ENCODE measurements around the gene NEO1.

DNA sequence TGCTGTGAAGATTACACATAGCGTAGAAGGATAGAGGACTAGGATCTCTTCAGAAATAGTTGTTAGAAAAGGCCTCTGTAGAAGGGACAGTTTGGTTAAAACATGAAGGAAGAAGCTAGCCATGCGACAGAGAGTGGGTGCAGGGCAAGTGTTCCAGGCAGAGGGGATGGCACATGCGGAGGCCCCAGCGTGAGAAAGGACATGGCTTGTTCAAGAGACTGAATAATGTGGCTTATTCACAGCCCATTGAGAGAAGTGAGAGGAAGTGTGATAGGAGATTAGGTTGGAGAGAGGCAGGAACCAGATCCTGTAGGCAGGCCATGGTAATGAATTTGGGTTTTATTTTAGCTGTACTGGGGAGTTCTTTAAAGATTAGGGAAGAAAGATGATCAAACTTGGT, 56.4 kb downstream of the NEO1 start:
- TF ChIP-seq, protein P1, sequence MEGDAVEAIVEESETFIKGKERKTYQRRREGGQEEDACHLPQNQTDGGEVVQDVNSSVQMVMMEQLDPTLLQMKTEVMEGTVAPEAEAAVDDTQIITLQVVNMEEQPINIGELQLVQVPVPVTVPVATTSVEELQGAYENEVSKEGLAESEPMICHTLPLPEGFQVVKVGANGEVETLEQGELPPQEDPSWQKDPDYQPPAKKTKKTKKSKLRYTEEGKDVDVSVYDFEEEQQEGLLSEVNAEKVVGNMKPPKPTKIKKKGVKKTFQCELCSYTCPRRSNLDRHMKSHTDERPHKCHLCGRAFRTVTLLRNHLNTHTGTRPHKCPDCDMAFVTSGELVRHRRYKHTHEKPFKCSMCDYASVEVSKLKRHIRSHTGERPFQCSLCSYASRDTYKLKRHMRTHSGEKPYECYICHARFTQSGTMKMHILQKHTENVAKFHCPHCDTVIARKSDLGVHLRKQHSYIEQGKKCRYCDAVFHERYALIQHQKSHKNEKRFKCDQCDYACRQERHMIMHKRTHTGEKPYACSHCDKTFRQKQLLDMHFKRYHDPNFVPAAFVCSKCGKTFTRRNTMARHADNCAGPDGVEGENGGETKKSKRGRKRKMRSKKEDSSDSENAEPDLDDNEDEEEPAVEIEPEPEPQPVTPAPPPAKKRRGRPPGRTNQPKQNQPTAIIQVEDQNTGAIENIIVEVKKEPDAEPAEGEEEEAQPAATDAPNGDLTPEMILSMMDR (IDR thresholded peaks at IDR 0.05; ENCODE audit: low read length) = no peak
- no peak for TF ChIP-seq EZH2 (IDR thresholded peaks at IDR 0.05; ENCODE audit: borderline replicate concordance, low read length)

Data from OCI-LY1 (cell line).